GM19467 (cell line): ENCODE measurements around the gene SRCIN1.

Experiments used
- ATAC-seq: cut with Tn5 transposase; IDR thresholded peaks from one replicate; pipeline ENCODE4 v1.9.1; 2021; ENCODE audit warnings: mild to moderate bottlenecking, moderate library complexity; ENCODE audit not compliant: unreplicated experiment

SRCIN1 gene

GRCh38 chr17:38585056-38585917 lies 20.5 kb downstream of the SRCIN1 start:
- no peak for ATAC-seq

GRCh38 chr17:38584350-38584925 lies 21.3 kb downstream of the SRCIN1 start:
- no peak for ATAC-seq

GRCh38 chr17:38583828-38584349 lies 21.9 kb downstream of the SRCIN1 start:
- ATAC-seq: no peak

- no peak for ATAC-seq
Measured at GRCh38 chr17:38583176-38583575, 22.6 kb downstream of the SRCIN1 start.

- ATAC-seq: no peak
Measured at GRCh38 chr17:38582069-38582468, 23.7 kb downstream of the SRCIN1 start.

- ATAC-seq: no peak
Measured at GRCh38 chr17:38579934-38580333, 25.8 kb downstream of the SRCIN1 start.

- ATAC-seq: no peak
Measured at GRCh38 chr17:38579083-38579480, 26.7 kb downstream of the SRCIN1 start.

- no peak for ATAC-seq
Measured at GRCh38 chr17:38578229-38579082, 27.3 kb downstream of the SRCIN1 start.

- ATAC-seq: no peak
Measured at GRCh38 chr17:38577645-38578173, 28.0 kb downstream of the SRCIN1 start.

GRCh38 chr17:38577244-38577643 lies 28.5 kb downstream of the SRCIN1 start:
- no peak for ATAC-seq

GRCh38 chr17:38575781-38576180 lies 30.0 kb downstream of the SRCIN1 start:
- no peak for ATAC-seq

- ATAC-seq: no peak
Measured at GRCh38 chr17:38574712-38575111, 31.0 kb downstream of the SRCIN1 start.

- no peak for ATAC-seq
Measured at GRCh38 chr17:38572669-38573365, 32.9 kb downstream of the SRCIN1 start.

- ATAC-seq: no peak
Measured at GRCh38 chr17:38571833-38572668, 33.7 kb downstream of the SRCIN1 start.

GRCh38 chr17:38569701-38570512 lies 35.8 kb downstream of the SRCIN1 start:
- ATAC-seq: no peak

GRCh38 chr17:38568845-38569510 lies 36.8 kb downstream of the SRCIN1 start:
- ATAC-seq: no peak

GRCh38 chr17:38568274-38568673 lies 37.5 kb downstream of the SRCIN1 start:
- no peak for ATAC-seq

- ATAC-seq: no peak
Measured at GRCh38 chr17:38567350-38567749, 38.4 kb downstream of the SRCIN1 start.
